Mucosa of gallbladder (tissue), 1 donor: ENCODE results near the gene TNPO1. TPM values are rescaled to one million over a fixed set of nuclear protein-coding genes. Genes with fewer than 3 reads are reported as not detected.
"Not testable (repeated sequence)": the region's sequence is repeated elsewhere in the genome, so short reads cannot be mapped to it uniquely, and the experiment has no call there.

Experiments
- DNase-seq: peaks from one replicate; pipeline ENCODE4 v3.0.0-alpha.2; 2020; ENCODE audit warnings: low spot score
- total RNA-seq: library from RNA; stranded (reverse); gene quantifications from one replicate; pipeline ENCODE4 v1.2.1, GENCODE V29; 2021
- donor health status: DM: no; HTN: no; CAD: no.

The TNPO1 gene
- total RNA-seq: 99.6 TPM

- peak; percentile 94 for DNase-seq
Measured at GRCh38 chr5:72816284-72817075, at the start of gene TNPO1. Gene TNPO1 (plus strand): TSS chr5:72816661. CDS start chr5:72816738, 77 bp downstream.

GRCh38 chr5:72767289-72768010 is 49.0 kb upstream of the TNPO1 start:
- no peak for DNase-seq

DNA sequence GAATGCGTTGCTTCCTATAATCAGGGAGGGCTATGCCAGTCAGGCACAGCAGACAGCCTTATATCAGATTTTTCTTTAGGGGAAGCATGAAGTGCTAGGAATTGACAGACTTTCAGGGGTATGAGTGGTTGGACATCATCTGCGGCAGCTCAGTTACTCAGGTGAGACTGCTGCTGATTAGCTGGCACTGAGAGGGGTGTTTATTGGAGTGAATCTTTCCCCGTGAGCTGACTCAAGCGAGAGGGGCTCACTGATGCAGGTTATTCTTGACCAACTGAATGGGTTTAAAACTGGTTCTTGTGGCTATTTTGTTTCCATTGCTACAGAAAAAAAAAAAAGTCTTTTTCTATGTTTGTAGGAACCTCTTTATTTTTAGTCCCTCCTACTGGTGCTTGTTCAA is 46.2 kb upstream of the TNPO1 start:
- no peak for DNase-seq

- DNase-seq: no peak
Measured at GRCh38 chr5:72776684-72777083, 39.8 kb upstream of the TNPO1 start.

GRCh38 chr5:72779520-72779919 is 36.9 kb upstream of the TNPO1 start:
- DNase-seq: no peak

GRCh38 chr5:72783354-72783753 is 33.1 kb upstream of the TNPO1 start:
- DNase-seq: no peak

- no peak for DNase-seq
Measured at GRCh38 chr5:72784129-72784528, 32.3 kb upstream of the TNPO1 start.

- DNase-seq: no peak
Measured at GRCh38 chr5:72785801-72786200, 30.7 kb upstream of the TNPO1 start.

DNA sequence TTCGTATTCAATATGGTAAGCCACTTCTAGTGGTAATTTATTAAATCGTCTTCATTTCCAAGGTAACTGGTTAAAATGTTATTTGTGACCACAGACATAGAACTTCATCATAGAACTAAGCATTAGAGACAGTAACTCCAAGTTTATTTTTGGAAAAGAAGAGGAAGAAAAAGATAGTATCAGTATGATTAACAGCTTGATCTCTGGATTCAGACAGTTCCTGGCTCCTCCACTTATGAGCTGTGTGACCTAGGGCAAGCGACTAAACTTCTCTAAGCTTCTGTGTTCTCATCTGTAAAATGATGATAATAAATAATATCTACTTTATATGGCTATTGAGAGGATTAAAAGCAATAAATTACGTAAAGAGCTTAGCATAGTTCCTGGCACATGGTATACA is 29.8 kb upstream of the TNPO1 start:
- no peak for DNase-seq

- DNase-seq: no peak
Measured at GRCh38 chr5:72788866-72789505, 27.5 kb upstream of the TNPO1 start.

DNA sequence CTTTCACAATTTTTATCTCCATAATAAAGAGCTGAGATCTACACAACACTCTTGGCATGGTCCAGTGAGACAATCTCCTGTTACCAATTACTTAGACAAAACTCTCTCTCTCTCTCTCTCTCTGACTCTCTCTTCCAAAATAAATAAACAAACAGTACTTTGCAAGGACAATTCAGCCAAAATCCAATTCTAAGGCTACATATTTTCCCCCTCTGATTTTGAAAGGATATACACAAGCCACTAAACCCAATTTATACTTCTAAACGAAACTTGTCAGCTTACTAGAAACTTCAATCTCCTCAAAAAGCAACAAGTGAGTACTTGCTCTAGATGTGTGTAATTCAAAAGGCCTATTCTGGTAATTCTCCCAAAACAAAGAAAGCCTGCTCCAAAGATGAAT is 26.3 kb upstream of the TNPO1 start:
- DNase-seq: no peak

- DNase-seq: not testable (repeated sequence)
Measured at GRCh38 chr5:72792662-72793061, 23.8 kb upstream of the TNPO1 start.

DNA sequence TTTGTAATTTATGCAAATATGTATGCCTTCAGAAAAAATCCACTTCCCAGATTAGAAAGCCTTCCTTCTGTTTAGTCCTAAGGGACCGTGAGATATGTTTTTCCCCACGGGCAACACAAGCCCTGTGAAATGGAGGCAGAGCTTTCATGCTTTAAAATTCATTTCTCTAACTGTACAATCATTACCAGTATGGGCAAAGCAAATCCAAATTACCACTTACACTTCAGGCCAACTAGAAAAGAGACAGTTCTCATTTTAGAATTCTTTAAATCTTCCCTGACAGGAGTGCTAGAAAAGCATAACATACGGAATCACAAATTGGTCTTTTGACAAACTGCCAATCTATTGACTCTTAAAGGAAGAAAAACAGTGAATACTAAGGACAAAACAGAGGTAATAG is 20.5 kb upstream of the TNPO1 start:
- no peak for DNase-seq

GRCh38 chr5:72799721-72800120 is 16.7 kb upstream of the TNPO1 start:
- no peak for DNase-seq

DNA sequence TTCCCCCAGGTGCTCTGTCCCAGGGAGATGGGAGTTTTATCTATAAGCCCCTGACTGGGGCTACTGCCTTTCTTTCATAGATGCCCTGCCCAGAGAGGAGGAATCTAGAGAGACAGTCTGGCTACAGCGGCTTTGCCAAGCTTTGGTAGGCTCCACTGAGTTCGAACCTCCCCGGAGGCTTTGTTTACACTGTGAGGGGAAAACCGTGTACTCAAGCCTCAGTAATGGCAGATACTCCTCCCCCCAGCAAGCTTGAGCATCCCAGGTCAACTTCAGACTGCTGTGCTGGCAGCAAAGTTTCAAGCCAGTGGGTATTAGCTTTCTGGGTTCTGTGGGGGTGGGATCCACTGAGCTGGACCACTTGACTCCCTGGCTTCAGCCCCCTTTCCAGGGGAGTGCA is 7.8 kb upstream of the TNPO1 start:
- DNase-seq: not testable (repeated sequence)

- no peak for DNase-seq
Measured at GRCh38 chr5:72811849-72812248, 4.6 kb upstream of the TNPO1 start.

GRCh38 chr5:72812488-72812887 is 4.0 kb upstream of the TNPO1 start:
- no peak for DNase-seq

DNA sequence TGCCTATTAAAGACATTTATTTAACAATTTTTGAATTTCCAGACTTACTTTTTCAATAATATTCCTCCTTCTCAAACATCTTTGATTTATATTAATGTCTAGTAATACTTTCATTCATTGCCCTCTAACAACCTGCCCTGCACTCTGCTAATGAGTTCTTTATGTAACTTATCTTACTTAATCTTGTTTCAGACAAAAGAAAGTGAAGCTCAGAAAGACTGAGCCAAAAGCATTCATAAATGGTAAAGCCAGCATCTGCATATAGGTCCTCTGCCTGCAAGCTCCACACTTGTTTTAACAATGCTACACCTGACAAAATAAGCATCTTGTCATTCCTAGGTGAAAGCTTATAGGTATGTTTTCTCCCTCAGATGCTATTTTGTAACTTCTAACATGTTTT is 2.4 kb upstream of the TNPO1 start:
- DNase-seq: no peak

DNA sequence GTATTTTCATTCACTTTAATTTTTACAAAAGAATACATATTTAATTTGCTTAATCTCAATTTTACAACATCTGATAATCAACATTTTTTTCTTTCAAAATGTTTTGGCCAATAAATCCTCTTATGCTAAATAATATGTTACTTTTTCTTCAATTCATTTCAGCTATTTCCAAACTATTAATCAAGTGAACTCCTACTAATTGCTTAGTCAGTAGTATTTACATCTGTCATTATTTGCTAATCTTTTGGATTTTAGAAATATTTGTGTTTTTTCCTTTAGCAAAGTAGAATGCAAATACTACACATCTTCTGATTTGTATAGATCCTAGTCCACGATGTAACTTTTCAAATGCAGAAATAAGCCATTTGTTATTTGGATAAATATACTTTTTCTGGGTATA is 1.6 kb upstream of the TNPO1 start:
- no peak for DNase-seq

- DNase-seq: no peak
Measured at GRCh38 chr5:72815580-72816283, 729 bp upstream of the TNPO1 start.

GRCh38 chr5:72817076-72817481 is 618 bp downstream of the TNPO1 start:
- DNase-seq: peak; percentile 34

DNA sequence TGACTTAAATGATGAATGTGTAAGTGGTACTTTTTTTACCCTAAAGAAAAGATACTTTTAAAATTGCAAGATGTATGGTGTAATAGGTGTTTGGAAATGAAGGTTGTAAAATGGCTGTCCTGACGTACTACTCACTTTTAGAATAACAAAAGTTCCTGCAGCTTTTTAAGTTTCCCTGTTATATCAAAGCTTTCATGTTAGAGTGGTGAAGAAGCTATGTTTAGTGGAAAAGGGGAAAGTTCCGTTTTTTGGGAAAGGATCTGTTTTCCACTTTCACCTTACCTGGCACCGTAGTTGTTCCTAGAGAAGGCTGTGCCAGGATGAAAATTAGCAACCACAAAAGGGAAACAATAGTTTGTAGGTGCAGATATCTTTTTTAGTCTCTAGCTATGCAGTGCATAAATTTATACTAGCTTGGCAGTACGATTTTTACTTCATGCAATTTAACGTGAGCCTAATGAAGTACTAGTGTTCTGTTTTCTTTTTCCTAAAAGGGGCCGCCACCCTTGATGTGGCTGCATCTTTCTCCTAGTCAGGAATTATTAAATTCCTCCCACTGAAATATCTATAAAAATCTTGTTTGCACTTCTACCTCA is 1.3 kb downstream of the TNPO1 start:
- no peak for DNase-seq
